CD4-positive, alpha-beta T cell (primary cell): Measurements from ENCODE around the gene CA11. TPM values are rescaled to one million over a fixed set of nuclear protein-coding genes. Genes with fewer than 3 reads are reported as not detected.

Experiments
- ATAC-seq: fragments of 200-7000 bp; cut with Tn5 transposase; one replicate; pipeline ENCODE4 v1.10.0; 2022; ENCODE audit warnings: mild to moderate bottlenecking; ENCODE audit not compliant: poor library complexity
- CTCF ChIA-PET: fragments of 350-600 bp; sonication (Branson Sonifier 250); formaldehyde crosslinking; loops from one replicate; lab custom pipeline; 2021; ENCODE audit warnings: antibody characterized with exemption, inconsistent platforms; lab: Charles Lee
- POLR2A ChIA-PET: fragments of 350-600 bp; sonication (Branson Sonifier 250); formaldehyde crosslinking; loops from one replicate; lab custom pipeline; 2021; ENCODE audit warnings: antibody characterized with exemption, inconsistent platforms; lab: Charles Lee
- DNase-seq, 14 experiments: peaks; one replicate each; pipeline ENCODE4 v3.0.0-alpha.2; 2013 to 2020; ENCODE audit warnings: mixed read lengths in 2 of 14
- H3K27ac ChIP-seq, 2 donors: one replicate each; pipeline versions ENCODE4 v1.5.1 to v1.7.0; 2013; ENCODE audit warnings: low read length in 2 of 2, low read depth in 1 of 2, mild to moderate bottlenecking in 1 of 2
- H3K27me3 ChIP-seq, 2 experiments: 1 replicate in 1 of 2; 2 replicates in 1 of 2; pipeline versions ENCODE4 v1.6.1 to v1.7.0; 2013; ENCODE audit warnings: low read length in 2 of 2, control low read depth in 1 of 2, mild to moderate bottlenecking in 1 of 2, moderate library complexity in 1 of 2; ENCODE audit not compliant: insufficient read depth in 2 of 2, control insufficient read depth in 1 of 2
- H3K36me3 ChIP-seq: one replicate; pipeline ENCODE4 v1.6.1; 2013; ENCODE audit warnings: low read length, control low read depth; ENCODE audit not compliant: insufficient read depth
- H3K4me1 ChIP-seq: one replicate; pipeline ENCODE4 v1.6.1; 2013; ENCODE audit warnings: low read length, control low read depth; ENCODE audit not compliant: insufficient read depth
- H3K4me3 ChIP-seq: one replicate; pipeline ENCODE4 v1.5.1; 2013; ENCODE audit warnings: mild to moderate bottlenecking, low read length, moderate library complexity
- H3K9me3 ChIP-seq, 2 experiments: 1 replicate in 1 of 2; 2 replicates in 1 of 2; pipeline versions ENCODE4 v1.6.1 to v1.7.0; 2013; ENCODE audit warnings: low read length in 2 of 2, mild to moderate bottlenecking in 2 of 2, control low read depth in 1 of 2, moderate library complexity in 1 of 2; ENCODE audit not compliant: control insufficient read depth in 1 of 2, insufficient read depth in 1 of 2
- H3K27ac Mint-ChIP-seq: one replicate; pipeline ENCODE4 v1.8.0; 2020; ENCODE audit warnings: mixed read lengths
- H3K27me3 Mint-ChIP-seq: one replicate; pipeline ENCODE4 v1.8.0; 2021; ENCODE audit warnings: mixed read lengths
- H3K36me3 Mint-ChIP-seq: one replicate; pipeline ENCODE4 v1.8.0; 2021; ENCODE audit warnings: low read depth, mixed read lengths
- H3K4me1 Mint-ChIP-seq: one replicate; pipeline ENCODE4 v1.8.0; 2021; ENCODE audit warnings: low read depth, mixed read lengths
- H3K4me3 Mint-ChIP-seq: one replicate; pipeline ENCODE4 v1.8.0; 2020; ENCODE audit warnings: mild to moderate bottlenecking, mixed read lengths
- H3K9me3 Mint-ChIP-seq: one replicate; pipeline ENCODE4 v1.8.0; 2020; ENCODE audit warnings: mixed read lengths
- CTCF ChIP-seq: fragments of 200-600 bp; IDR thresholded peaks from one replicate; pipeline ENCODE4 v1.8.0; 2022; ENCODE audit warnings: antibody characterized with exemption, mild to moderate bottlenecking
- intact Hi-C, 2 experiments: fragments of 100-400 bp; cut with DNase I in 1 of 2; cut with micrococcal nuclease in 1 of 2; formaldehyde crosslinking; loops; one replicate each; pipeline versions ENCODE4 v1.15.1 to v1.9.0; 2023 to 2025; cut with DNase I, micrococcal nuclease
- total RNA-seq, 174 experiments: library from RNA in 2 of 174; stranded (reverse) in 2 of 174; gene quantifications; one replicate each; pipeline ENCODE4 v1.2.3 and lab custom pipeline; 2021 to 2026

Gene CA11
- total RNA-seq, 2 experiments from 2014 or later: 11.0 to 12.4 TPM

DNA sequence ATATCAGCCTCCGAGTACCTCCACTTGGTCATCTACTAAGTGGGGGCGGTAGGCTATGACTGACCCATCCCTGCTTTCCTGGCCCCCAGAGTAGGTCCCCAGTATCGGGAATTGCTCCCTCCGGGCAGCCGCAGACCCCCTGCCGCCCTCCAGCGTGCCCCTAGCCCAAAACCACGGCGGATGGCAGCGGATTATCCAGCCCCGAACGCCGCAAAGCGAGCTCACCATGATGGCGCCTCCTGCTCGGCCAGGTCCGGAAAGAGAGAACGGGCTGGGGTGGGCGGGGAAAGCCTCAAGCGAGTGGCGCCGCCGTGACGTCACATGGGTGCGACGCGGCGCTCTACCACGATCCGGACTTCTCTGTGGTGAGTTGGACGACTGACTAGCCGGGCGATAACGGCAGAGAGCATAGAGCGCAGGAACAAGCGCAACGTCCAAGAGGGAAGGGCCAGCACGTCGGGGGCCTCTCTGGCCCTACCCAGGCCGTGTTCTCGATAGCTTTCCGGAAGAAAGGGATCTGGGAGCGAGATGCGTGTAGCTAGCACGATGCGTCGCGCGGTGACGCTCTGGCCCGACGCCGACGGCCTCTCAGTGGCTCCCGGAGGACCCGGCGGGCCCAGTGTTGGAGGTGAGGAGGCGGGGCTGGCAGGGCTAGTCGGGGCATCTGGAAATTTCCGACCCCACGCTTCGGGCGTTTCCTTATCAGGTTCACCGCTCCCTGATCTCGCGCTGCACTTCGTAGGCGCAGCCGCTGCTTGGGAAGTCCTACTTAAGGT, 26.9 kb downstream of the CA11 start, which contains the start of the genes RPL18 and SPHK2:
TSS of gene RPL18 (minus strand) at position 263 of the 776 bp plus-strand sequence. CDS start at position 228, 35 bp downstream.
TSS of gene SPHK2 (plus strand) at position 591 of the 776 bp plus-strand sequence. CDS start 1,009 bp downstream, outside the sequence.
- POLR2A ChIA-PET: interaction anchor here (0.6 to 3.9 kb wide), 31 partner anchors 9 to 1148 kb away, joined by 3 to 45 read pairs (median 5); partner anchors contain the start of genes AP2A1, CA11, DBP and EMP3
- H3K36me3 Mint-ChIP-seq: peaks cover 70% of the 10 kb centered on the region
- peak within 1 kb of the TSS; percentile 94 for H3K4me3 ChIP-seq

GRCh38 chr19:48618278-48618915, 27.6 kb downstream of the CA11 start:
- H3K4me1 ChIP-seq: peaks cover 57% of the 10 kb centered on the region
- ChIA-PET POLR2A (interaction anchor here (0.7 to 3.9 kb wide), 21 partner anchors 10 to 1024 kb away, joined by 3 to 45 read pairs (median 6); partner anchors contain the start of genes CA11, DBP, EMP3 and GRWD1), CTCF (interaction anchor here (0.9 to 1.5 kb wide), 5 partner anchors 10 to 112 kb away, joined by 3 to 5 read pairs (median 4); partner anchors contain the start of gene CA11)
- no peak for ATAC-seq
- Mint-ChIP-seq H3K4me3 (peak overlapping the region; percentile 98), H3K27me3 (no peaks in the 10 kb centered on the region), H3K4me1 (peaks cover 51% of the 10 kb centered on the region), H3K36me3 (peaks cover 65% of the 10 kb centered on the region), H3K9me3 (no peaks in the 10 kb centered on the region), H3K27ac (peak overlapping the region; percentile 97)
- peak overlapping the region; percentile 76 to 89 for H3K27ac ChIP-seq
- no peak for DNase-seq
- intact Hi-C loops: loop anchor here in 1 of 2 experiments (5.0 kb wide), 1 partner anchor 286 kb away; no protein-coding TSS in a partner anchor
- no peaks in the 10 kb centered on the region for H3K9me3 ChIP-seq
- H3K4me3 ChIP-seq: peak overlapping the region; percentile 94
- peaks cover 34% of the 10 kb centered on the region for H3K36me3 ChIP-seq
- H3K27me3 ChIP-seq: no peaks in the 10 kb centered on the region
- no peak for TF ChIP-seq CTCF

More for the DNA sequence above, 26.9 kb downstream of the CA11 start, which contains the start of the genes RPL18 and SPHK2:
- DNase-seq (peak; percentile 89 to 99 (median 95)), ATAC-seq (peak; percentile 67)
- H3K27ac Mint-ChIP-seq: peak within 1 kb of the TSS; percentile 97
- Histone ChIP-seq H3K9me3 (no peaks in the 10 kb centered on the region), H3K4me1 (peaks cover 64% of the 10 kb centered on the region), H3K27me3 (no peaks in the 10 kb centered on the region), H3K36me3 (peaks cover 34% of the 10 kb centered on the region), H3K27ac (peak within 1 kb of the TSS; percentile 76 to 89)
- TF ChIP-seq CTCF: no peak
- CTCF ChIA-PET: interaction anchor here (0.6 to 1.5 kb wide), 8 partner anchors 10 to 454 kb away, joined by 3 to 5 read pairs (median 4); partner anchors contain the start of genes CA11 and RUVBL2
- H3K4me1 Mint-ChIP-seq: peaks cover 58% of the 10 kb centered on the region
- no peaks in the 10 kb centered on the region for H3K9me3 Mint-ChIP-seq
- H3K27me3 Mint-ChIP-seq: no peaks in the 10 kb centered on the region
- intact Hi-C loops: loop anchor here (1.0 to 5.0 kb wide), 4 partner anchors 15 to 287 kb away; partner anchors contain the start of gene DBP (in 1 of the 2)
- peak within 1 kb of the TSS; percentile 98 for H3K4me3 Mint-ChIP-seq
